GM19025 (cell line): ENCODE measurements around the gene ZNF691.

Experiments used
- ATAC-seq: cut with Tn5 transposase; IDR thresholded peaks from one replicate; pipeline ENCODE4 v1.9.1; 2021; ENCODE audit warnings: mild to moderate bottlenecking, low read depth, moderate library complexity; ENCODE audit not compliant: unreplicated experiment

Gene ZNF691

DNA sequence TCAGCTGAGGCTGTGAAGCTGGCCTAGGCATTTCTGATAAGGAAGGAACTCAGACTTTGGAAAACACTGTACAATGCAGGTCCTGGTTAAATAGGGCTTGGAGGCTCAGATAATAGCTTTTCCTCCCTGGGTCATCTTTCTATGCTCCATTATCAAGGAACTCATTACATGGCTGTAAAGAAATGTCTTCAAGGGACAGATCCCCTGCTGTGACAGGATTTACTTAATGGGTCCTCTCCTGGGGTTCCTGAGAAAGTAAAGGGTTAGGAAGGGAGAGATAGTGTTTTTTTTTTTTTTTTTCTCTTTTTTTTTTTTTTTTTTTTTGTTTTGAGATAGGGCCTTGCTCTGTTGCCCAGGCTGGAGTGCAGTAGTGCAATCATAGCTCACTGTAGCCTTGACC is 15.1 kb upstream of the ZNF691 start:
- ATAC-seq: no peak

DNA sequence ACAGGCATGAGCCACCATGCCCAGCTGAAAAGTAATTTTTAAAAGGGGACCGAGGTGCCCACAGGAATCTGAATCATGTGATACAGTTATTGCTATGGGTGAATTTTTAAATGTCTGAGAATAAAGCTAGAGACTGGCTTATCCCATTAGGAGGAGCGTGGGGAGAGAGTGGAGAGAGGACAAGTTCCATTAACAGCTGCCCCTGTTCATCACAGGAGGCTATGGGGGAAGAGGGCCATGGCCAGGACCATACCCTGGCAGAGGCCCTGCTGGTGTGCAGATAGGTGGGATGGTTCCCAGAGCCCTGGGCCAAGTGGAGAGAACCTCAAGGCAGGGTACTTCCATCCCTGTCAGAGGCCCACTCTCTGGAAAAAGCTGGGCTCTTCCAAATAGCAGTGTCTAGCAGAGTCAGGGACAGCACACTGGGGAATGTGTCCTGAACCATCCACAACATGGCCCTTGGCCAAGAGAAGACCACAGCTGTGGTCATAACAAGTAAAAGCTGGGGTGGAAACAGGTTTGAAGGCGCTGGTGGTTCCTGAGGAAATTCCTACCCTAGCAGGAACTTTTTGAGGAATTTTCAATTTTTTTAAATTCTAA is 13.7 kb upstream of the ZNF691 start:
- no peak for ATAC-seq

GRCh38 chr1:42833981-42834380 is 12.4 kb upstream of the ZNF691 start:
- ATAC-seq: no peak

GRCh38 chr1:42834803-42835202 is 11.6 kb upstream of the ZNF691 start:
- ATAC-seq: no peak

DNA sequence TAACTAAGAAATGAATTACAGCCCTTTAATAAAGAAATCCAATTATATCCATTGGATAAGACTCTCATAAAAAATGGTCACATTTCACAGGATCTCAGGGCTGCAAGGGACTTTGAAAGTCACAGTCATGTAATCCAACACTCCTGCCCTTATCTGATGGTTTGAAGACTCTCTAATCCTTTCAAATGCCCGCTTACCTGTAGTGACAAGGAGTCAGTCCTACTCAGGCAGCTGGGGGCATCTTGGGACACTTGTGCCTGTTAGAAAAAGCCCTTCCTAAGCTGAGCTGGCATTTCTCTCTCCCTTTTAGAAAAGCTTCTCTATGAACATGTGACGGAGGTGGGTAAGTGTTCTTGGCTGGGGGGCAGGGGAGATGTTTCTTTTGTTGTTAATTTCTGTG is 11.0 kb upstream of the ZNF691 start:
- ATAC-seq: no peak

- ATAC-seq: no peak
These were observed 8.7 kb upstream of the ZNF691 start for GRCh38 chr1:42837709-42838108.

- ATAC-seq: no peak
These were observed 7.8 kb upstream of the ZNF691 start for GRCh38 chr1:42838482-42839190.

DNA sequence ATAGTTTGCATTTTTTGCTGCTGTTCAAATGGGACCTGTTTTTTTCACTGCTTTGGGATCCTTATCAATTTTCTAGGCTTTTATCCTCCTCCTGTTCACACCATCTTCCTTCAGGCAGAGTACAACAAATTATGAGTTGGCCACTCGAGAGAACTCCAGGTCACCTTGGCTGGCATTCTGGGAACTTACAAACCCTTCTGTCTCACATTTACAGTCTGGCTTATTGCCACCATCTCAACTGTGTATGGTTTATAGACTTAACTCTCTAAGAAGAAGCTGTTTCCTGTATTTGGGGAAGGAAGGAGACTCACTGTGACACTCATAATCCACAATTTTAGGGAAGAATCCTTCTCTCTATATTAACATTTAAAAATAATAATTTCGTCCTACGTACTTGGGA is 5.4 kb upstream of the ZNF691 start:
- ATAC-seq: no peak

GRCh38 chr1:42841440-42842147 is 4.8 kb upstream of the ZNF691 start:
- ATAC-seq: no peak

DNA sequence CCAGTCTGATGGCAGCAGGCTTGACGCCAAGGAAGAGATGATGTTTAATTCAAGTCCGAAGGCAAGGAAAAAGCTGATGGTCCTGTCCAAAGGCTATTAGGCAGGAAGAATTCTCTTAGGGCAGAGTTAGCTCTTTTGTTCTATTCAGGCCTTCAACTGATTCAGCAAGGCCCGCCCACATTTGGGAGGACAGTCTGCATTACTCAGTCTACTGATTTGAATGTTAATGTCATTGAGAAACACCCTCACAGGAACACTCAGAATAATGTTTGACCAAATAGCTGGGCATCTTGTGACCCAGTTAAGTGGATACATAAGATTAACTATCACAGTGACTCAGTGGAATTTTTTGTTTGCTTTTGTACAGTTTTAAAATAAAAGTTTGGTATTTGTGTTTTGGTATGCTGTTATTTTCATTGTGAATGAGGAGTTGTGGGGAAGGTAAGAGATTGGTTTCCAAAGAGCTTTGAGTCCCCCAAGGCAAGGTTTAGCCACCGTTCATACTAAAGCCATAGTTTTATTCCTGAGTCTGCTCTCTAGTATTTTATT is 1.7 kb upstream of the ZNF691 start:
- no peak for ATAC-seq

DNA sequence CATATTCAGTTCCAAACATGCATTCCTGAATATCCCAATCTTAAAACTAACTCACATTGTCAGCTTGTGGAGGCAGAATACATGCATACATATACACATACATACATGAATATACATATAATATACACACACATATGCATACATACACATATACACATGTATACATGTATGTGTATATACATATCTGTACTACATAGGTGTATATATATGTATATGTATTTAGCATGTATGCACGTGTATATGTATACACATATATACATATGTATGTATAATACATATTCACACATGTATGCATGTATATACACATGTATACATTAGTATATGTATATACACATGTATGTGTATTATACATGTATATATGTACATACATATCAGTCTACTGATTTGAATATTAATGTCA is 1.2 kb upstream of the ZNF691 start:
- ATAC-seq: no peak

DNA sequence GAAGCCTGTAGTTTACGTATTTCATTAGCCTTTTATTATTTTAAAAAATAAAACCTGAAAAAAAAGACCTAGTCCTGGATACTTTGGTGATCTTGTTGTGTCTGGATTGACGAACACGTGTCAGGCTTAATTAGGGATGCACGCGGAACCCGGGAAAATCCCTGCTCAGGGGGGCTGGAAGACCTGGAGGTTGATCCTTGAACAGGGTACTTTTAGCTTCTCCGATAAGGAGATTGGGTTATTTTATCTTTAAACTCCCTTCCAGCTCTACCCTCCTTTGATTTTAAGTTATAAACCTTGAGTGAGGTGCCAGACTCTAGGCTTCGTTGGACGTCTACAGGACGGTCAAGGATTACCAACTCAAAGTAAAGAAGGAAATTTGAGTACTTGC is 552 bp upstream of the ZNF691 start:
- no peak for ATAC-seq

GRCh38 chr1:42847111-42847595 is 740 bp downstream of the ZNF691 start:
- ATAC-seq: no peak

- no peak for ATAC-seq
These were observed 1.5 kb downstream of the ZNF691 start for GRCh38 chr1:42847721-42848460.

- no peak for ATAC-seq
These were observed 2.6 kb downstream of the ZNF691 start for GRCh38 chr1:42848823-42849537.

- ATAC-seq: no peak
These were observed 3.5 kb downstream of the ZNF691 start for GRCh38 chr1:42849944-42850343.

- no peak for ATAC-seq
These were observed 5.0 kb downstream of the ZNF691 start for GRCh38 chr1:42851420-42851819.

DNA sequence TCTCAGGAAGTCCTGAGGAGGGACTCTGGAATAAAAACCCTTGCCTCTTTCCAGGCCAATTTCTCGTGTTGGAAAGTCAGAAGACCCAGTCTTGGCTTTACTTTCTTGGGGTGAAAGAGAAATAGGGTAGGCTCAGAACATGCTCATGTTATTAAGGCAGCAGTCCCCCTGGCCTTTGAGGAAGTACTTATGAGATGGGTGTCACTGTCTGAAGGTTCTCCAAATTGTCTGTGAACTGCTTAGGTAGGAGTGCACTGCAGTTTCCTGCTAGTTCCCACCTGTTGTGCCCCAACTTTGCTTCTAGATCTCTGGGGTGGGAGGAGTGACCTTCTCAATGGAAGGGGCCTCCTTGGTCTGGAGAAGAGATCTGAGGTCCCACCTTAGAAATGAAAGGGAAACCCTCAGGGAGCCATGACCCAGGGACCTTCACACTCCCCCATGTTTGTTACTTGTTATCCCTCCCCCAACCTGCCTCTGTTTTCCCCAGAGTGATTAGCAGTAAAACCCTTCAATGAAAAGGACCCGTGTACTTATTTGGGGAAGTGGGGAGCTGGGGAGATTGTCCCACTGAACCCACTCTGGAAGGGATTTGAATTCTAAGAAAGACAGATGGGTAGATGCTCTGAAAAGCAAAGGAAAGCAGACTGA is 5.7 kb downstream of the ZNF691 start:
- ATAC-seq: no peak

GRCh38 chr1:42852608-42852980 is 6.2 kb downstream of the ZNF691 start:
- ATAC-seq: no peak
